VCaP (cell line): Measurements from ENCODE around the gene IFT27.

Experiments used
- H3K27ac ChIP-seq: fragments of 450-650 bp; 2 replicates; pipeline ENCODE4 v1.5.1; 2017
- TF ChIP-seq, protein P1 (sequence below): fragments of 450-650 bp; conservative IDR thresholded peaks from 2 replicates; pipeline ENCODE4 v1.5.1; 2017; ENCODE audit warnings: mild to moderate bottlenecking, moderate library complexity

Gene IFT27

GRCh38 chr22:36775964-36776669, at the start of gene IFT27:
IFT27 (minus strand) TSS chr22:36776119; CDS start chr22:36775707, 412 bp downstream.
- TF ChIP-seq, protein P1, sequence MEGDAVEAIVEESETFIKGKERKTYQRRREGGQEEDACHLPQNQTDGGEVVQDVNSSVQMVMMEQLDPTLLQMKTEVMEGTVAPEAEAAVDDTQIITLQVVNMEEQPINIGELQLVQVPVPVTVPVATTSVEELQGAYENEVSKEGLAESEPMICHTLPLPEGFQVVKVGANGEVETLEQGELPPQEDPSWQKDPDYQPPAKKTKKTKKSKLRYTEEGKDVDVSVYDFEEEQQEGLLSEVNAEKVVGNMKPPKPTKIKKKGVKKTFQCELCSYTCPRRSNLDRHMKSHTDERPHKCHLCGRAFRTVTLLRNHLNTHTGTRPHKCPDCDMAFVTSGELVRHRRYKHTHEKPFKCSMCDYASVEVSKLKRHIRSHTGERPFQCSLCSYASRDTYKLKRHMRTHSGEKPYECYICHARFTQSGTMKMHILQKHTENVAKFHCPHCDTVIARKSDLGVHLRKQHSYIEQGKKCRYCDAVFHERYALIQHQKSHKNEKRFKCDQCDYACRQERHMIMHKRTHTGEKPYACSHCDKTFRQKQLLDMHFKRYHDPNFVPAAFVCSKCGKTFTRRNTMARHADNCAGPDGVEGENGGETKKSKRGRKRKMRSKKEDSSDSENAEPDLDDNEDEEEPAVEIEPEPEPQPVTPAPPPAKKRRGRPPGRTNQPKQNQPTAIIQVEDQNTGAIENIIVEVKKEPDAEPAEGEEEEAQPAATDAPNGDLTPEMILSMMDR = no peak
- peak within 1 kb of the TSS; percentile 72 for H3K27ac ChIP-seq

GRCh38 chr22:36824655-36825054, 48.7 kb upstream of the IFT27 start:
- H3K27ac ChIP-seq = no peak overlapping the region
- TF ChIP-seq, protein P1 = no peak

- no peak overlapping the region for H3K27ac ChIP-seq
Observed at GRCh38 chr22:36823186-36823839, 47.4 kb upstream of the IFT27 start.

DNA sequence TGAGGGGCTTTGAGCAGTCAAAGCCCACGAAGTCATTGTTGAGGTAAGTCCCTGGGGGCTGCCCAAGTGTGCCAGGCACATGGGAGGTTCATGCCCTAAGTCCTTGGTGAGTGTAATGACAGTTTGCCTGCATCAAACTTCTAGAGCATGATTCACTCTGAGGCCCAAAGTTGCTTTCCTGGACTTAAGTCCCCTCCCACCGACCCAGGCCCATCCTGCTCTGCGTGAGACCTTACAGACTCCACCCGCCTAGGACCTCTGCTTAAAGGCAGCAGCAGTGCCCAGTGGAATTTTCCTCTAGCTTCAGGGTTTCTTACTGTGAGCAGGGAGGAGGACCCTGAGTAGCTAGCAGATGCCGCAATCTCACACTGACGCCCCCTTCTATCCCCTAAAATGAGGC, 46.7 kb upstream of the IFT27 start:
- H3K27ac ChIP-seq = no peak overlapping the region
- TF ChIP-seq, protein P1 = no peak

More at GRCh38 chr22:36823186-36823839, 47.4 kb upstream of the IFT27 start:
- TF ChIP-seq, protein P1 = no peak

DNA sequence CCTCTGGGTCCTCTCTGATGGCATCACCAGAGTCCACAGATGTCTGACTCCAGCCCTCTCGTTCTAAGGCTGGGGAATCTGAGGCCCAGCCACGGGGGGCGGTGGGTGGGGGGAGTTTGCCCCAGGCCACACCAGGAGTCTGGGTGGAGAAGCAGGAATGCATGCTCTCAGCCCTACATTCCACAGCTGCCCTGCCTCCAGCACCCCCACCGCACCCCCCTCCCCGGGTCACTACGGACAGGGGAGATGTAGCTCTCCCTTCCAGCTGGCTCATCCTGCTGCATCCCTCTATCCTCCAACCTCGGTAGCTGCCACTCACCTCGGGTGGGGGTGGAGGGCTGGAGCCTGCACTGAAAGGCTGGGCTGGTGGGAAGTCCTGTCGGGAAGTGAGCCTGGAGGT, 43.2 kb upstream of the IFT27 start:
- TF ChIP-seq, protein P1 = no peak

GRCh38 chr22:36818010-36818642, 42.2 kb upstream of the IFT27 start:
- H3K27ac ChIP-seq = no peak overlapping the region
- TF ChIP-seq, protein P1 = no peak

More for the DNA sequence above, 43.2 kb upstream of the IFT27 start:
- H3K27ac ChIP-seq = no peak overlapping the region

DNA sequence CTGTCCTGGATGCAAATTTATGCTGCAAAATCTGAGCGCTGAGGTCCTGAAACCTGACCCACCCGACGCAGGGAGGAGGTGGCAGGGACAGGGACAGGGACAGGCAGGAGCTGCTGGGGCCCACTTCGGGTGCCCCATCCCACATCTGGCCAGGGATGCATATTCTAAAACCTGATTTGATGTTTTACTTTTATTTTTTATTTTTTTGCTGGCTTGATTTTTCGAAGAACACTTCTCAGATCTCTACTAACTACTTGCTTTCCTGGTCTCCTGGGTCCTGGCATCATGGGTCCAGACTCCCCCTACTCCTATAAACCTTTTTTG, 41.6 kb upstream of the IFT27 start:
- H3K27ac ChIP-seq = no peak overlapping the region
- TF ChIP-seq, protein P1 = no peak
